Lower leg skin (tissue), 3 donors: ENCODE measurements around the gene MLH3.

Experiments
- POLR2A ChIP-seq, 2 donors: fragments of 450-650 bp; IDR thresholded peaks; one replicate each; pipeline ENCODE4 v1.6.1; 2016 to 2017; ENCODE audit warnings: antibody characterized with exemption in 2 of 2, mild to moderate bottlenecking in 1 of 2, moderate library complexity in 1 of 2
- TF ChIP-seq, protein P1 (sequence below), 3 donors: fragments of 450-650 bp; IDR thresholded peaks; one replicate each; pipeline ENCODE4 v1.5.1; 2016; ENCODE audit warnings: antibody characterized with exemption in 3 of 3, mild to moderate bottlenecking in 3 of 3, moderate library complexity in 2 of 3

DNA sequence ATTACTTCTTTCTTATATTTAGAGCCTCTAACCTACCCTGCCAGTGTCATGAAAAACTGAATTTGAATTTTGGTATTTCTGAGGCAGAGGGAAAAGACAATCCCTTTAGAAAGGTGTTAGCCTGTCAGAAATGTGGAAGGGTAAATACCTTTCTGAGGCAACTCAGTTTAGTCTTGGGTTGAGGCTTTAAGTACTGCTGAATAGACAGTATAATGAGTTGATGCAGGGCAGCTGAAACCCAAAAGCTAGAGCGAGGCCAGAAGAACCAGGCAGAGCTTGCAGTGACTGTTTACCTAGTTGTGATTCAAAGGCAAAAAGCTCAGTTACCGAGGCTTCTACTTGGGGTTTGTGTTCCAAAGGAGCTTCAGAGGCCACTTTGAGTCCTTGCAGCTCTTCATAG lies 36.9 kb upstream of the MLH3 start:
- TF ChIP-seq, protein P1, sequence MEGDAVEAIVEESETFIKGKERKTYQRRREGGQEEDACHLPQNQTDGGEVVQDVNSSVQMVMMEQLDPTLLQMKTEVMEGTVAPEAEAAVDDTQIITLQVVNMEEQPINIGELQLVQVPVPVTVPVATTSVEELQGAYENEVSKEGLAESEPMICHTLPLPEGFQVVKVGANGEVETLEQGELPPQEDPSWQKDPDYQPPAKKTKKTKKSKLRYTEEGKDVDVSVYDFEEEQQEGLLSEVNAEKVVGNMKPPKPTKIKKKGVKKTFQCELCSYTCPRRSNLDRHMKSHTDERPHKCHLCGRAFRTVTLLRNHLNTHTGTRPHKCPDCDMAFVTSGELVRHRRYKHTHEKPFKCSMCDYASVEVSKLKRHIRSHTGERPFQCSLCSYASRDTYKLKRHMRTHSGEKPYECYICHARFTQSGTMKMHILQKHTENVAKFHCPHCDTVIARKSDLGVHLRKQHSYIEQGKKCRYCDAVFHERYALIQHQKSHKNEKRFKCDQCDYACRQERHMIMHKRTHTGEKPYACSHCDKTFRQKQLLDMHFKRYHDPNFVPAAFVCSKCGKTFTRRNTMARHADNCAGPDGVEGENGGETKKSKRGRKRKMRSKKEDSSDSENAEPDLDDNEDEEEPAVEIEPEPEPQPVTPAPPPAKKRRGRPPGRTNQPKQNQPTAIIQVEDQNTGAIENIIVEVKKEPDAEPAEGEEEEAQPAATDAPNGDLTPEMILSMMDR (IDR thresholded peaks at IDR 0.05), result no peak
- no peak for TF ChIP-seq POLR2A (IDR thresholded peaks at IDR 0.05)
